Endothelial cell (in vitro differentiated cells): Measurements from ENCODE around the gene ASMTL. TPM values are rescaled to one million over a fixed set of nuclear protein-coding genes. Genes with fewer than 3 reads are reported as not detected.

ENCODE experiments used
- DNase-seq: peaks from one replicate; pipeline ENCODE4 v3.0.0; 2021; ENCODE audit warnings: low spot score
- H3K27ac Mint-ChIP-seq: one replicate; pipeline ENCODE4 v1.8.0; 2021; ENCODE audit warnings: mixed read lengths, inconsistent platforms; ENCODE audit not compliant: unreplicated experiment
- H3K27me3 Mint-ChIP-seq: one replicate; pipeline ENCODE4 v1.8.0; 2021; ENCODE audit warnings: mild to moderate bottlenecking, moderate library complexity, mixed read lengths, inconsistent platforms; ENCODE audit not compliant: unreplicated experiment
- H3K36me3 Mint-ChIP-seq: one replicate; pipeline ENCODE4 v1.8.0; 2021; ENCODE audit warnings: mild to moderate bottlenecking, low read depth, mixed read lengths, inconsistent platforms; ENCODE audit not compliant: unreplicated experiment
- H3K4me1 Mint-ChIP-seq: one replicate; pipeline ENCODE4 v1.8.0; 2021; ENCODE audit warnings: mild to moderate bottlenecking, mixed read lengths, inconsistent platforms; ENCODE audit not compliant: unreplicated experiment
- H3K4me3 Mint-ChIP-seq: one replicate; pipeline ENCODE4 v1.8.0; 2021; ENCODE audit warnings: mild to moderate bottlenecking, mixed read lengths, inconsistent platforms; ENCODE audit not compliant: unreplicated experiment
- H3K9me3 Mint-ChIP-seq: one replicate; pipeline ENCODE4 v1.8.0; 2021; ENCODE audit warnings: mixed read lengths, inconsistent platforms; ENCODE audit not compliant: unreplicated experiment
- CTCF ChIP-seq: fragments of 200-600 bp; sonication (generic); IDR thresholded peaks from one replicate; pipeline ENCODE4 v1.5.0; 2021; ENCODE audit warnings: antibody characterized with exemption; ENCODE audit not compliant: unreplicated experiment
- total RNA-seq: library from RNA; stranded (reverse); fragmentation: NEBNext Ultra II Directional; extraction: Animal tissue kit (Norgen Biotek cat#: 25700); gene quantifications from one replicate; pipeline ENCODE4 v1.2.1, GENCODE V29; 2021; ENCODE audit not compliant: unreplicated experiment

Gene ASMTL
- total RNA-seq, 1 donor from 2014 or later, result 25.8 TPM

GRCh38 chrX:1403228-1403627, 49.5 kb downstream of the ASMTL start:
- Mint-ChIP-seq H3K4me3 (no peak overlapping the region), H3K36me3 (no peaks in the 10 kb centered on the region), H3K9me3 (no peaks in the 10 kb centered on the region), H3K27ac (no peak overlapping the region), H3K27me3 (no peaks in the 10 kb centered on the region), H3K4me1 (no peaks in the 10 kb centered on the region)
- DNase-seq, result no peak
- TF ChIP-seq CTCF, result no peak

GRCh38 chrX:1401611-1402430, 50.9 kb downstream of the ASMTL start:
- no peak for TF ChIP-seq CTCF
- Mint-ChIP-seq H3K27me3 (no peaks in the 10 kb centered on the region), H3K4me1 (no peaks in the 10 kb centered on the region), H3K36me3 (no peaks in the 10 kb centered on the region), H3K4me3 (no peak overlapping the region), H3K9me3 (no peaks in the 10 kb centered on the region), H3K27ac (no peak overlapping the region)
- DNase-seq, result no peak

GRCh38 chrX:1400742-1401471, 51.8 kb downstream of the ASMTL start:
- Mint-ChIP-seq H3K4me1 (no peaks in the 10 kb centered on the region), H3K9me3 (no peaks in the 10 kb centered on the region), H3K36me3 (peaks cover 5% of the 10 kb centered on the region), H3K27me3 (peaks cover 4% of the 10 kb centered on the region), H3K27ac (no peak overlapping the region), H3K4me3 (no peak overlapping the region)
- no peak for DNase-seq
- no peak for TF ChIP-seq CTCF

- peaks cover 11% of the 10 kb centered on the region for H3K27me3 Mint-ChIP-seq
- H3K4me1 Mint-ChIP-seq, result peaks cover 7% of the 10 kb centered on the region
- H3K4me3 Mint-ChIP-seq, result no peak overlapping the region
- peaks cover 12% of the 10 kb centered on the region for H3K36me3 Mint-ChIP-seq
- no peak for TF ChIP-seq CTCF
- no peak for DNase-seq
- H3K9me3 Mint-ChIP-seq, result no peaks in the 10 kb centered on the region
- no peak overlapping the region for H3K27ac Mint-ChIP-seq
These were observed 52.7 kb downstream of the ASMTL start for GRCh38 chrX:1400049-1400448.
